ENCODE results near the gene KIRREL2. TPM values are rescaled to one million over a fixed set of nuclear protein-coding genes. Genes with fewer than 3 reads are reported as not detected.

KIRREL2 gene
- total RNA-seq, 1 experiment from 2014 or later = 1.7 TPM

DNA sequence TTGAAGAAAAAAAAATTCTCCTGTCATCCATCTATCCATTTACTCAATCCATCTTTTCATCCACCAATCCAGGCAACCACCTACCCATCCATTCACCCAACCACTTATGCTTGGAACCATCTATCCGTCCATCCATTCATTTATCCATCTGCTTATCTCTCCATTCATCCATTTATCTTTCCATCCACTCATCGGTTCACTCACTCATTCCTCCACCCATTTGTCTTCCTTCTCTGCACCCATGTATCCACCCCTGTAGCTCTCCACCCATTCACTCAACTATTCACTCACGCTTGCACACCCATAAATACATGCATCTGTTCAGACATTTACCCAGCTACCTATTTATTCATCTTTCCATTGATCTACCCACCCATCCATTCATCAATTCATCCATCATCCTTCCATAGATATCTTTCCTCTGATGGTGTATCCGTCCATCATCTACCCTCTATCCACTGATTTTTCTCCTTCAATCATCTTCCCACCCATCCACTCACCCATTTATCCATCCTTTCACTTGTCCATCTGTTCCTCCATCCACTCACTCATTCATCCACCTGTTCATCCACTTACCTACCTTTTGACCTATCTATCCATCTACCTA lies 13.9 kb upstream of the KIRREL2 start:
- DNase-seq (ENCODE audit: low read depth, low spot score) = no peak
- in situ Hi-C loops (cut with HindIII; ENCODE audit: low pct_unique_long_range_greater_than_20kb, low sequenced_read_pairs) = no loop called here

GRCh38 chr19:35843676-35844481 lies 12.8 kb upstream of the KIRREL2 start:
- in situ Hi-C loops (cut with HindIII; ENCODE audit: low pct_unique_long_range_greater_than_20kb, low sequenced_read_pairs) = no loop called here
- peak; percentile 79 for DNase-seq (ENCODE audit: low read depth, low spot score)

- in situ Hi-C loops (cut with HindIII; ENCODE audit: low pct_unique_long_range_greater_than_20kb, low sequenced_read_pairs) = no loop called here
- DNase-seq (ENCODE audit: low read depth, low spot score) = no peak
Measured at GRCh38 chr19:35844482-35845214, 12.1 kb upstream of the KIRREL2 start.

DNA sequence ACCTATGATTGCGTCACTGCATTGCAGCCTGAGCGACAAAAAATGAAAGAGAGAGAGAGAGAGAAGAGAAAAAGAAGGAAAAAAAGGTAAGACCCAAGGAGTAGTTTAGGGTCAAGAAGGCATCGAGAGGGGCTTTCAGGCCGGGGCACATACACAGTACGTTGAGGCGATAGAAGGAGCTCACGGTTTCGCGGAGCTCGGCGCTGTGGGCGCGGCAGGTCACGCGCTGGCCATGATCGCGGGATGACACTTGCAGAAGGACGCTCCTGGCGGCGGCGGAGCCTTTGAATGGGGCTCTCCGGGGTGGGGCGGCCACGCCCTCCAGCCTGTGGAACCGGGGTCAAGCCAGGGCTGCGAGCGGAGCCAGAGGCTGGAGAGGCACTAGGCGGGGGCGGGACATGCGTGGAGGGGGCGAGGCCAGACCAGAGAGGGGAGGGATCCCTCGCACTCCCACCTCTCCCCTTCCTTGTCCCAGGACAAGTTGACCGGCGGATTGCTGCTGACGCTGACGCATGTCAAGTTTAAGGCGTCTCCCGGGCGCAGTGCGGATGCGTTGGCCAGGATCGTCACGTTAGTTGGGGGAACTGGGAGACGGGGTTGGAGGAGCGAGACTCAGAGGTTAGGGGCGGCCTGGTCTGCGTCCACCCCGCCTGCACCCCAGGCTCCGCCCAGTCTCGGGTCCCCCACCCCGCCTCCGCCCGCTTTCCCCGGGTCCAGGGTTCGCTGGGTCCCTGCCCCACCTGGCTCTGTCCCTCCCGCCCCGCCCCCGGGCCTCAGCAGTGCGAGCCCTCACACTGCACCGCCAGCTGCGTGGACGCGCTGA lies 11.3 kb upstream of the KIRREL2 start:
- no peak for DNase-seq (ENCODE audit: low read depth, low spot score)
- in situ Hi-C loops (cut with HindIII; ENCODE audit: low pct_unique_long_range_greater_than_20kb, low sequenced_read_pairs) = no loop called here

DNA sequence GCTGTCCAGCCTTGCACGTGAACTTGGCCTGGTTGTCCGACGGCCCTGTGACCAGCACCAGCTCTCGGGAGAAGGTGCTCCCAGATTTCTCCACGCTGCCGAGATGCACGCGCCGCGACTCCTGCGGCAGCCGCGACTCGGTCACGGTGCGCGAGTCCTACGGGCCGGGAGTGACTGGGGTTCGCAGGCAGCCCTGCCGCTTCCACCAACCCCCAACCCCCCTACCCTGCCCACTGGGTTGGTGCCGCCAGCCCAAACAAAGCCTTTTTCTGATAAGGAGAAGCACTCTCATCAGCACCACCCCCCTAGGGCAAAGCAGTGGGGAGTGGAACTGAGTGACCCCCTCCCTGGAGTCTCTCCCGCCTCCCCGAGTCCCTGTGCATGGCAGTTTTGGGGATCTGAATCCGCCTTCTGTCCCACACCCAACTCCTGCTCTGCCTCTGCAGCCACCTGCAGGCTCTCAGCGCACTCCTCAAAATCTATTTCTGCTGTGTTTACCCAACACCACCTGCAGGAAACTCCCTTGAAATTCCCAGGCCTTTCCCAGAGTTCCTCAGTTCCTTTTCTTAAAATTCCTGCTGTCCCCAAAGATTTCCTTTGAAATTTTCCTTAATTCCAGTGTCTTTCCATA lies 10.6 kb upstream of the KIRREL2 start:
- in situ Hi-C loops (cut with HindIII; ENCODE audit: low pct_unique_long_range_greater_than_20kb, low sequenced_read_pairs) = no loop called here
- DNase-seq (ENCODE audit: low read depth, low spot score) = no peak

DNA sequence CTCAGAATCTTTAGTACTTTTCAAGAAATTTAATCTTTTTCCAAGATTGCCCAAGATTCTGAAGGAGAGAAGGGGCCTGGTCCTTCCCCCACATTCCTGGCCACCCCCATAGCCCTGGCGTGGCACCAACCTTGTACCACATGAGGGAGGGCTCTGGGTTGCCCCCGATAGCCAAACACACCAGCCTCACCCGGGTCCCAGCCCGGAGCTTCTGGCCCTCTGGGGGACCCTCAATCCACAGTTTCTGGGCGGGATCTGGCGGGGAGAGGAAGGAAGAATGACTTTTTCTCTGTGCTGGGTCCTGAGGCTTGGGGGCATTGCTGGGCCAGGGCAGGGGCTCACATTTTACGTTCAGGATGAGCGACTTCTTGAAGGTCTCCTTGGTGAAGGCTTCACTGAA lies 8.8 kb upstream of the KIRREL2 start:
- in situ Hi-C loops (cut with HindIII; ENCODE audit: low pct_unique_long_range_greater_than_20kb, low sequenced_read_pairs) = no loop called here
- DNase-seq (ENCODE audit: low read depth, low spot score) = no peak

DNA sequence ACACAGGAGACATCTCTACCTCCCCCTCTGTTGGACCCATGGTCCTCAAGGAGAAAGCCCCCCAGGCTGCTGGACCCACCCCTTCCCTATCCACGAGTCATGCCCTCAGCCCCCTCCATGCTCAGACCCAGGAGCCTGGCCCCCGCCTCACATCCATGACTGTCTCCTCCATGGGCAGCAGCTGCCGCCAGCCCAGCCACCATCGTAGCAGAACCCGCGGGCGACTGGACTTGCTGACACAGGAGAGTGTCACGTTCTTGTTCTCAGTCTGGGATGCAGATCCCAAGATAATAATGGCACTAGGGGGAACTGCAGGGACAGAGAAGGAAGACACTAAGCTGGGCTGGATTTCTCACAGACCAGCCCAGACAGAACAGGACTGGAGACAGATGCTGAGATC lies 8.2 kb upstream of the KIRREL2 start:
- in situ Hi-C loops (cut with HindIII; ENCODE audit: low pct_unique_long_range_greater_than_20kb, low sequenced_read_pairs) = no loop called here
- no peak for DNase-seq (ENCODE audit: low read depth, low spot score)

- in situ Hi-C loops (cut with HindIII; ENCODE audit: low pct_unique_long_range_greater_than_20kb, low sequenced_read_pairs) = no loop called here
- no peak for DNase-seq (ENCODE audit: low read depth, low spot score)
Measured at GRCh38 chr19:35848919-35849505, 7.7 kb upstream of the KIRREL2 start.

DNA sequence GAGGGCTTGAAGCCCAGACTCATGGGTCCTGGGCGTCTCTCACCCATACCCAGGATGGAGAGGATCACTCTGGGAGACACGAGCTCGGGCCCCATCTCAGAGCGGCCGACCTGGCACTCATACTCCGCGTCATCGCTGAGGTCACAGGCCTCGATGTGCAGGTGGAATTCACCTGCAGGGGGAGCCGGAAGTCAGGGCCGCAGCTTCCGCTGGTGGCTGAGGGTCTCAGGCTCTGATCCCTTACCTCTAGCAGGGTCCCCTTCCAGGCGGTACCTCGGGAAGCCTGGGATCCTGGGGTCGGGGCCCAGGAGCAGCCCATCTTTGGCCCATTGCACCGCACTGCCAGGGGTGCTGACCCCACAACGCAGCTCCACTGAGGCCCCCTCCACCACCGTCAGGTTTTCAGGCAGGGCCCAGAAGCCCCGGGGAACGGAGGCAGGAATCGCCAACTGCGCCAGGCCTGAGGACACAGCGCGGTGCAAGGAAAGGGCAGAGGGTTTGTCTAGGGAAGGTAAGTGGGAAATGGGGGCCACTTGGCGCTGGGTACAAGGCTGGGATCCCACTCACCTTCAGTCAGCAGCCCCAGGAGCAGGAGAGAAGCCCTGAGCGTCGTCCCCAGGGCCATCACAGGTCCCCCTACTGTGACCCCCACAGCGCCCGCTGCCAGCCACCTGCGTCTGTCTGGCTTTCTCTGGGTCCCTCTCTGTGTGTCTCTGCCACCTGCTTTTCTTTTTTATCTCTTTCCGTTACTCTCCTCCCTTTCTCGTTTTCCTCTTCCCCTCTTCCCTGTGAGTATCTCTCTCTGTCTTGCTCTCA lies 5.3 kb upstream of the KIRREL2 start:
- in situ Hi-C loops (cut with HindIII; ENCODE audit: low pct_unique_long_range_greater_than_20kb, low sequenced_read_pairs) = no loop called here
- no peak for DNase-seq (ENCODE audit: low read depth, low spot score)

GRCh38 chr19:35852029-35852780 lies 4.5 kb upstream of the KIRREL2 start, which contains the start of gene NPHS1:
TSS of gene NPHS1 (minus strand) at chr19:35852504. CDS start at chr19:35851837, 667 bp downstream.
- in situ Hi-C loops (cut with HindIII; ENCODE audit: low pct_unique_long_range_greater_than_20kb, low sequenced_read_pairs) = no loop called here
- DNase-seq (ENCODE audit: low read depth, low spot score) = no peak

DNA sequence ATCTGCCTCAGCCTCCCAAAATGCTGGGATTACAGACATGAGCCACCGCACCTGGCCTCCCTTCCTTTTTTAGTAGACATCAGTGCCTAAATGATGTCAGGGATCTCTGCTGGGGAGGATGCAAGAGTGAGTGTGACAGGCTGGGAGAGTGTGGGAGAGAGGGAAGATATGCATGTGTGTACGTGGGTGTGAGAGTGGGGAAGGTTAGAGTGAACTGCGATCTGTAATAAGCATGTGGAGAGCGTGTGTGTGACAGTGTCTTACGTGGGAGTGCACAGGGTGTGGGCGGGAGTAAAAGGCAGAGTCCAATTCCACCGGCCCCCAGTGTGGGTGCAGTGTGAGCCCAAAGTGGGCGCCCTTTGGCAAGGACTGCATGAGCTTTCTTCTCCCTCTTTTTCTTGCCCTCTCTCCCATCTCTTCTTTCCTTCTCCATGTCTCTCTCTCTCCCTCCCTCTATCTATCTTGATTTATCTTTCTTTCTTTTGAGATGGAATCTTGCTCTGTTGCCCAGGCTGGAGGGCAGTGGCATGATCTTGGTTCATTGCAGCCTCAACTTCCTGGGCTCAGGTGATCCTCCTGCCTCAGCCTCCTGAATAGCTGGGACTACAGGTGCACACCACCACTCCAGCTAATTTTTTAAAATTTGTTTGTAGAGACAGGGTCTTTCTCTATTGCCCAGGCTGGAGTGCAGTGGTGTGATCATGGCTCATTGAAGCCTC lies 3.5 kb upstream of the KIRREL2 start:
- no peak for DNase-seq (ENCODE audit: low read depth, low spot score)
- in situ Hi-C loops (cut with HindIII; ENCODE audit: low pct_unique_long_range_greater_than_20kb, low sequenced_read_pairs) = no loop called here

- no peak for DNase-seq (ENCODE audit: low read depth, low spot score)
- in situ Hi-C loops (cut with HindIII; ENCODE audit: low pct_unique_long_range_greater_than_20kb, low sequenced_read_pairs) = no loop called here
Measured at GRCh38 chr19:35858311-35858710, 1.6 kb downstream of the KIRREL2 start.

- DNase-seq (ENCODE audit: low read depth, low spot score) = no peak
- in situ Hi-C loops (cut with HindIII; ENCODE audit: low pct_unique_long_range_greater_than_20kb, low sequenced_read_pairs) = no loop called here
Measured at GRCh38 chr19:35859414-35859813, 2.7 kb downstream of the KIRREL2 start.

- in situ Hi-C loops (cut with HindIII; ENCODE audit: low pct_unique_long_range_greater_than_20kb, low sequenced_read_pairs) = no loop called here
- DNase-seq (ENCODE audit: low read depth, low spot score) = no peak
Measured at GRCh38 chr19:35860436-35860817, 3.7 kb downstream of the KIRREL2 start.
